Trophoblast cell (in vitro differentiated cells and primary cell): ENCODE data around the gene AFG3L2. TPM values are rescaled to one million over a fixed set of nuclear protein-coding genes. Genes with fewer than 3 reads are reported as not detected.

Experiments
- DNase-seq, 2 donors: peaks; one replicate each; pipeline ENCODE4 v3.0.0-alpha.2; 2016
- H2AFZ ChIP-seq: 2 replicates; pipeline ENCODE4 v1.6.1; 2013; ENCODE audit warnings: low read length, moderate library complexity, mild to moderate bottlenecking; ENCODE audit not compliant: insufficient read depth, poor library complexity
- H2AK5ac ChIP-seq: 2 replicates; pipeline ENCODE4 v1.6.1; 2013; ENCODE audit warnings: mild to moderate bottlenecking, low read length
- H2BK120ac ChIP-seq: 2 replicates; pipeline ENCODE4 v1.6.1; 2013; ENCODE audit warnings: low read length, mild to moderate bottlenecking, moderate library complexity; ENCODE audit not compliant: insufficient read depth, poor library complexity
- H2BK12ac ChIP-seq: 2 replicates; pipeline ENCODE4 v1.6.1; 2013; ENCODE audit warnings: mild to moderate bottlenecking, low read length, moderate library complexity
- H2BK5ac ChIP-seq: 2 replicates; pipeline ENCODE4 v1.6.1; 2013; ENCODE audit warnings: low read length, low read depth, moderate library complexity, mild to moderate bottlenecking; ENCODE audit not compliant: poor library complexity
- H3K14ac ChIP-seq: 2 replicates; pipeline ENCODE4 v1.6.1; 2013; ENCODE audit warnings: mild to moderate bottlenecking, low read length
- H3K18ac ChIP-seq: 2 replicates; pipeline ENCODE4 v1.6.1; 2013; ENCODE audit warnings: mild to moderate bottlenecking, low read length
- H3K23ac ChIP-seq: 2 replicates; pipeline ENCODE4 v1.6.1; 2013; ENCODE audit warnings: low read length
- H3K27ac ChIP-seq: 2 replicates; pipeline ENCODE4 v1.5.1; 2013; ENCODE audit warnings: low read depth, mild to moderate bottlenecking, inconsistent platforms, low read length, moderate library complexity
- H3K27me3 ChIP-seq: 2 replicates; pipeline ENCODE4 v1.6.1; 2013; ENCODE audit warnings: inconsistent platforms, mild to moderate bottlenecking, low read length, moderate library complexity; ENCODE audit not compliant: insufficient read depth
- H3K36me3 ChIP-seq, 2 experiments: 1 replicate in 1 of 2; 2 replicates in 1 of 2; pipeline ENCODE4 v1.6.1; 2013; ENCODE audit warnings: low read length in 2 of 2, mild to moderate bottlenecking in 2 of 2, moderate library complexity in 1 of 2; ENCODE audit not compliant: insufficient read depth in 2 of 2, control insufficient read depth in 1 of 2
- H3K4ac ChIP-seq: 2 replicates; pipeline ENCODE4 v1.6.1; 2013; ENCODE audit warnings: low read depth, mild to moderate bottlenecking, low read length, moderate library complexity
- H3K4me1 ChIP-seq, 2 experiments: 1 replicate in 1 of 2; 2 replicates in 1 of 2; pipeline ENCODE4 v1.6.1; 2013; ENCODE audit warnings: low read length in 2 of 2, mild to moderate bottlenecking in 2 of 2, moderate library complexity in 1 of 2; ENCODE audit not compliant: insufficient read depth in 2 of 2, control insufficient read depth in 1 of 2
- H3K4me2 ChIP-seq: 2 replicates; pipeline ENCODE4 v1.6.1; 2013; ENCODE audit warnings: inconsistent platforms, mild to moderate bottlenecking, low read length, moderate library complexity
- H3K4me3 ChIP-seq: 2 replicates; pipeline ENCODE4 v1.5.1; 2013; ENCODE audit warnings: mild to moderate bottlenecking, low read depth, low read length, inconsistent platforms
- H3K79me1 ChIP-seq: one replicate; pipeline ENCODE4 v1.6.1; 2013; ENCODE audit warnings: low read length
- H3K79me2 ChIP-seq: 2 replicates; pipeline ENCODE4 v1.6.1; 2013; ENCODE audit warnings: low read length, mild to moderate bottlenecking; ENCODE audit not compliant: control insufficient read depth, insufficient read depth, poor library complexity
- H3K9ac ChIP-seq: 2 replicates; pipeline ENCODE4 v1.6.1; 2013; ENCODE audit warnings: mild to moderate bottlenecking, low read length
- H3K9me3 ChIP-seq: 2 replicates; pipeline ENCODE4 v1.6.1; 2013; ENCODE audit warnings: low read depth, mild to moderate bottlenecking, control low read depth, inconsistent platforms, low read length; ENCODE audit not compliant: insufficient read depth
- H4K12ac ChIP-seq: 2 replicates; pipeline ENCODE4 v1.6.1; 2013; ENCODE audit warnings: low read depth, mild to moderate bottlenecking, low read length, moderate library complexity
- H4K8ac ChIP-seq: 2 replicates; pipeline ENCODE4 v1.6.1; 2013; ENCODE audit warnings: low read depth, mild to moderate bottlenecking, low read length, moderate library complexity
- H4K91ac ChIP-seq: one replicate; pipeline ENCODE4 v1.6.1; 2013; ENCODE audit warnings: low read depth, mild to moderate bottlenecking, low read length, moderate library complexity
- WGBS: extraction: QIAGEN DNeasy Blood & Tissue Kit; methylation state at CpG from one replicate; pipeline ENCODE4 v1.1.7; 2013; ENCODE audit warnings: missing lambda C conversion rate; ENCODE audit not compliant: insufficient read length, insufficient coverage; ENCODE audit errors: extremely low coverage; 5-methylcytosine and 5-hydroxymethylcytosine counted together
- polyA plus RNA-seq: library from polyadenylated mRNA; stranded (reverse); fragments of 200-250 nt; gene quantifications from 2 replicates; pipeline ENCODE4 v1.2.3, GENCODE V29; 2013

AFG3L2 gene
- 25.2 and 26.2 TPM in 2 replicates for polyA plus RNA-seq

- Histone ChIP-seq H2BK12ac (peak within 1 kb of the TSS; percentile 79), H3K79me1 (peaks cover 13% of the 10 kb centered on the region), H4K8ac (peak within 1 kb of the TSS; percentile 93), H3K18ac (peak within 1 kb of the TSS; percentile 92), H3K9ac (peak within 1 kb of the TSS; percentile 74), H2AFZ (peak within 1 kb of the TSS; percentile 93), H4K12ac (peak within 1 kb of the TSS; percentile 84), H3K27me3 (no peaks in the 10 kb centered on the region), H2BK120ac (peak within 1 kb of the TSS; percentile 89), H3K4ac (peak within 1 kb of the TSS; percentile 99), H3K36me3 (no peaks in the 10 kb centered on the region), H3K27ac (peak within 1 kb of the TSS; percentile 99), H4K91ac (peak within 1 kb of the TSS; percentile 97), H2AK5ac (peak within 1 kb of the TSS; percentile 41), H3K14ac (peak within 1 kb of the TSS; percentile 97), H3K79me2 (peaks cover 32% of the 10 kb centered on the region), H3K4me1 (peaks cover 8% of the 10 kb centered on the region in 2 experiments), H2BK5ac (peak within 1 kb of the TSS; percentile 97), H3K4me3 (peak within 1 kb of the TSS; percentile 93), H3K23ac (no peak within 1 kb of the TSS), H3K4me2 (peak within 1 kb of the TSS; percentile 77), H3K9me3 (no peaks in the 10 kb centered on the region)
- no CpG with 5 or more reads among the region's 100 CpGs for whole genome bisulfite sequencing
- DNase-seq = peak; percentile 98 to 99
Observed at GRCh38 chr18:12376754-12377555, at the start of gene AFG3L2. AFG3L2 (minus strand) TSS chr18:12377227; CDS start chr18:12377082, 145 bp downstream.

- H3K14ac ChIP-seq = no peak overlapping the region
- H4K91ac ChIP-seq = no peak overlapping the region
- no peak overlapping the region for H3K23ac ChIP-seq
- H3K4me1 ChIP-seq = peaks cover 0 to 3% of the 10 kb centered on the region in 2 experiments
- H2AFZ ChIP-seq = no peak overlapping the region
- no peak overlapping the region for H3K4ac ChIP-seq
- no CpG with 5 or more reads among the region's 4 CpGs for WGBS
- no peak overlapping the region for H4K12ac ChIP-seq
- no peaks in the 10 kb centered on the region for H3K36me3 ChIP-seq
- H3K9me3 ChIP-seq = peaks cover 3% of the 10 kb centered on the region
- no peaks in the 10 kb centered on the region for H3K79me2 ChIP-seq
- DNase-seq = no peak
- no peaks in the 10 kb centered on the region for H3K79me1 ChIP-seq
- H3K4me3 ChIP-seq = no peak overlapping the region
- H2AK5ac ChIP-seq = no peak overlapping the region
- H3K27me3 ChIP-seq = no peaks in the 10 kb centered on the region
- H3K9ac ChIP-seq = no peak overlapping the region
- no peak overlapping the region for H3K4me2 ChIP-seq
- H2BK12ac ChIP-seq = no peak overlapping the region
- no peak overlapping the region for H2BK5ac ChIP-seq
- H3K27ac ChIP-seq = no peak overlapping the region
- no peak overlapping the region for H3K18ac ChIP-seq
- H2BK120ac ChIP-seq = no peak overlapping the region
- H4K8ac ChIP-seq = no peak overlapping the region
Observed at GRCh38 chr18:12424252-12424651, 47.2 kb upstream of the AFG3L2 start.

DNA sequence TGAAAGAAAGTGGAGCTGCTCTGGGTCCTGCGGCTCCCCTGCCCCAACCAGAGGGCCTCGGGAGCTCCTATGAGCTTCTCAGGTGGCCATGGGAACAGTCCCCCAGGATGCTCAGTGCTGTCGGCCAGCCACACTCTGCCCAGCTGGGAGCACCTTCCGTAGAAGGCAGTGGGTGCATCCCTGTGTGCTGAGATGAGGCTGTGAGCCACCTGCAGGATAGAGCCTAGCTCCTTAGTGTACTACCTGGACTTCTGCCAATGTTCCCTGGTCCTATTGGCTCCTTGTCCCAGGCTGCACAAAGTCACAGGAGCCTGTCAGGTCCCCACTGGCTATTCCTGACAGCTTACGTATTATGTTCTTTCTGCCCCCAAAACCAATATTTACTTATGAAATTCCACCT, 46.8 kb upstream of the AFG3L2 start:
- no peaks in the 10 kb centered on the region for H3K27me3 ChIP-seq
- H3K18ac ChIP-seq = no peak overlapping the region
- no peak overlapping the region for H3K4me3 ChIP-seq
- H2BK120ac ChIP-seq = no peak overlapping the region
- no peak overlapping the region for H2BK5ac ChIP-seq
- no peak overlapping the region for H2AK5ac ChIP-seq
- no peaks in the 10 kb centered on the region for H3K36me3 ChIP-seq
- H3K4me1 ChIP-seq = peaks cover 0 to 3% of the 10 kb centered on the region in 2 experiments
- peaks cover 3% of the 10 kb centered on the region for H3K9me3 ChIP-seq
- H4K91ac ChIP-seq = no peak overlapping the region
- no peaks in the 10 kb centered on the region for H3K79me2 ChIP-seq
- WGBS = no CpG with 5 or more reads among the region's 5 CpGs
- H3K9ac ChIP-seq = no peak overlapping the region
- H3K4ac ChIP-seq = no peak overlapping the region
- no peak overlapping the region for H2AFZ ChIP-seq
- no peak overlapping the region for H4K8ac ChIP-seq
- no peak overlapping the region for H3K14ac ChIP-seq
- H4K12ac ChIP-seq = no peak overlapping the region
- no peak overlapping the region for H3K4me2 ChIP-seq
- DNase-seq = no peak
- no peaks in the 10 kb centered on the region for H3K79me1 ChIP-seq
- H2BK12ac ChIP-seq = no peak overlapping the region
- no peak overlapping the region for H3K23ac ChIP-seq
- no peak overlapping the region for H3K27ac ChIP-seq

- Histone ChIP-seq H3K4ac (no peak overlapping the region), H2AFZ (no peak overlapping the region), H4K8ac (no peak overlapping the region), H3K4me3 (peak overlapping the region; percentile 3), H4K12ac (no peak overlapping the region), H3K18ac (no peak overlapping the region), H3K4me1 (peaks cover 0 to 3% of the 10 kb centered on the region in 2 experiments), H3K27me3 (no peaks in the 10 kb centered on the region), H3K14ac (no peak overlapping the region), H3K9me3 (peaks cover 3% of the 10 kb centered on the region), H2BK12ac (no peak overlapping the region), H2BK5ac (no peak overlapping the region), H2AK5ac (no peak overlapping the region), H3K36me3 (no peaks in the 10 kb centered on the region), H3K9ac (no peak overlapping the region), H4K91ac (no peak overlapping the region), H3K79me1 (no peaks in the 10 kb centered on the region), H3K79me2 (no peaks in the 10 kb centered on the region), H3K23ac (no peak overlapping the region), H3K27ac (no peak overlapping the region), H2BK120ac (no peak overlapping the region), H3K4me2 (no peak overlapping the region)
- DNase-seq = no peak
- WGBS = no CpG with 5 or more reads among the region's 10 CpGs
Observed at GRCh38 chr18:12423393-12423792, 46.4 kb upstream of the AFG3L2 start.
